Measurements from ENCODE around the gene CCDC60.

The CCDC60 gene

DNA sequence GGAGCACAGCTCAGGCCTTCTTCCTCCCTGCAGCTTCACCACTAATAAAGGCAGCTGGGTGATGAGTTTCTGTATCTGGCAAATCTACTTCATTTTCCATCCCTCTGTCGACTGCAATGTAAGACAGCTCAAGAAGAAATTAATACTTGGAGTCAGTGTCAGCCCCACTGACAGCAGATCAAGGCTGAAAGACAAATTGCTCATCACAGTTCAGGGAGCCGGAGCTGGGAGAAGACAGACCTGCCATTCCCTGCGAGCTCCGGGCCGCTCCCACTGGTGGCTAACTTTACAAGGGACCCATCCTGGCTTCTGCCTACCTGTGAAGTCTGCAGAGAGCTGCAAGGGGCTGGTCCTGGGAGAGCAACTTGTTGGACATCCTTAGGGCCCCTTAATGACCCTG lies 49.8 kb downstream of the CCDC60 start:
- no peak for DNase-seq

DNA sequence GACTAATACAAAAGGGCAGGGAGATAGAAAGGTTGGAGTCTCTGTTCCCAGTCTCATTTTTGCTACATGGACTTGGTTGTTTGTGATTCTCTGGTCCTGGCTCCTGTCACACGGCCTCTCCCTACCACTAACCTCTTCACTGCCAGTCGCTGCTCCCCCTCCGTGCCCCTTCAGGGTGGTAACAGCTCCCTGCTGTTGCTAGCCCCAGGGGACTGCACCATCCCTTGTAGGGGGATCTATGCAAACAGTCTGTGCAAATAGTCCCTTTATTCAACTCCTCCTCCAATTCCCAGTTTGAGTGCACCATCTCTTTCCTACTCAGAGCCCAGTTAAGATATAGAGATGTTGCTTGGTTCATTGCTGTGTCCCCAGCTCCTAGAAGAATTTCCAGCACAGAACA lies 51.1 kb downstream of the CCDC60 start:
- no peak for DNase-seq

- DNase-seq = no peak
Measured at GRCh38 chr12:119389687-119390086, 55.2 kb downstream of the CCDC60 start.

GRCh38 chr12:119391673-119392072 lies 57.1 kb downstream of the CCDC60 start:
- no peak for DNase-seq

DNA sequence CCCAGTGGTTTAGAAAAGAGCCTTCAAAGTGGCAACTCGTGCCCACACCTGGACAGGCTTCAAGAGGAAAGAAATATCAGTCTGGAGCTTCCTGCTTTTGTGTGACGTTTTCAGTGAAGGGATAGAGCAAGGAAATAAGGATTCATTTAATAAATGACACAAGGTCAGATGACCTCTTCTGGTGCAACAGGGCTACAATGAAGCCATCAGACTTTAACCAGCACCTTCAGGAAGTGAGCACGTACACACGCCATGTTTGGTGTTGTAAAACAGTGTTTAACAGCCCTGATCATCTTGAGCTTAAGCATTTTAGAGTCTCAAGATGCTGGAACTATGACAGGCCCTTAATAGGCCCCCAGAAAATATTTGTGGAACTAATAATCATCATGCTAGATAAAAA lies 59.1 kb downstream of the CCDC60 start:
- DNase-seq = no peak

DNA sequence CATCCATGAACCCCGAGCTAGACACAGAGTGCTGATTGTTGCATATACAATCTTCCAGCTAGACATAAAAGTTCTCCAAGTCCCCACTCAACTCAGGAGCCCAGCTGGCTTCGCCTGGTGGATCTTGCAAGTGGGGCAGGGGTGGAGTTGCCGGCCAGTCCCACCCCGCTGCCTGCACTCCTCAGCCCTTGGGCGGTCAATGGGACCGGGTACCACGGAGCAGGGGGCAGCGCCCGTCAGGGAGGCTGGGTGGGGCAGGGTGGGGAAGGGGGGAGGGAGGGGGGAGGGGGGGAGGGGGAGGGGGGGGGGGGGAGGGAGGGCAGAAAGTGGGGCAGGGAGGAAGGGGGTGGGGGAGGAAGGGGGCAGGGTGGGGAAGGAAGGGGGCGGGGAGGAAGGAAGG lies 63.0 kb downstream of the CCDC60 start:
- DNase-seq = no peak

GRCh38 chr12:119398190-119398589 lies 63.7 kb downstream of the CCDC60 start:
- DNase-seq = no peak

- DNase-seq = no peak
Measured at GRCh38 chr12:119399301-119399700, 64.8 kb downstream of the CCDC60 start.

GRCh38 chr12:119406308-119406707 lies 71.8 kb downstream of the CCDC60 start:
- no peak for DNase-seq

DNA sequence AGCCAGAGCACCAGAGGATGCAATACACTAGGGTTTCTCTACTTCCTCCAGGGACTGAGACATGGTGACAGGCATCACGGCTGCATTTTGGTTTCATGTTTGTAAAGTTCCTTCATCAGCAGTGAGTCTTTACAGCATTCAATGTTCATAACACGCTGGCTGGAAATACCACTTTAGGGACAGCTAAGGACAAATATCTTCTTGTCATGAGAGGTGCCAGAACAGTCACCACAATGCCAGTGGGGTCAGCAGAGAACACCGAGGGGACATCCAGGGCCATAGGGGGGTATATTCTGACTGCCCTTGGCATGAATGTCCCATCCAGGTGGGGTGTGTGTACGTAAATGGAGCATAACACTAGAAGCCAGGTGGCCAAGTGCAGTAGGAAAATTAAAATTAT lies 72.3 kb downstream of the CCDC60 start:
- no peak for DNase-seq

GRCh38 chr12:119409043-119409442 lies 74.5 kb downstream of the CCDC60 start:
- DNase-seq = no peak

DNA sequence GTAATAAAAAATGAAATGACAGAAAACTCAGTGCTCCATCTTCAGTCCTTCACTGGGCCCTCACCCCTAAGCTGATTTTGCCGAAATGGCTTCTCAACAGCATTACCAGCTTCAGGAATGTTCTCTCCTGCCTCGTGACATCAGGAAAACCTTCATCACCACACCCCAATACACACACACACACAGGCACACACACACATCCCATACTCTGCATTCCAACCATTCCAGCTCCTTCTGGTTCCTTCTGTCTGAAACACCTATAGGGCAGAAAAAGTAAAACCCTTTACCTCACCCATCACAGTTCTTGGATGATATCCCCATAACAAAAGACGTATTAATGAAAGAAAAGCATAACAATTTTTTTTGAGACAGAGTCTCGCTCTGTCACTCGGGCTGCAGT lies 75.9 kb downstream of the CCDC60 start:
- no peak for DNase-seq

GRCh38 chr12:119412306-119412705 lies 77.8 kb downstream of the CCDC60 start:
- no peak for DNase-seq

DNA sequence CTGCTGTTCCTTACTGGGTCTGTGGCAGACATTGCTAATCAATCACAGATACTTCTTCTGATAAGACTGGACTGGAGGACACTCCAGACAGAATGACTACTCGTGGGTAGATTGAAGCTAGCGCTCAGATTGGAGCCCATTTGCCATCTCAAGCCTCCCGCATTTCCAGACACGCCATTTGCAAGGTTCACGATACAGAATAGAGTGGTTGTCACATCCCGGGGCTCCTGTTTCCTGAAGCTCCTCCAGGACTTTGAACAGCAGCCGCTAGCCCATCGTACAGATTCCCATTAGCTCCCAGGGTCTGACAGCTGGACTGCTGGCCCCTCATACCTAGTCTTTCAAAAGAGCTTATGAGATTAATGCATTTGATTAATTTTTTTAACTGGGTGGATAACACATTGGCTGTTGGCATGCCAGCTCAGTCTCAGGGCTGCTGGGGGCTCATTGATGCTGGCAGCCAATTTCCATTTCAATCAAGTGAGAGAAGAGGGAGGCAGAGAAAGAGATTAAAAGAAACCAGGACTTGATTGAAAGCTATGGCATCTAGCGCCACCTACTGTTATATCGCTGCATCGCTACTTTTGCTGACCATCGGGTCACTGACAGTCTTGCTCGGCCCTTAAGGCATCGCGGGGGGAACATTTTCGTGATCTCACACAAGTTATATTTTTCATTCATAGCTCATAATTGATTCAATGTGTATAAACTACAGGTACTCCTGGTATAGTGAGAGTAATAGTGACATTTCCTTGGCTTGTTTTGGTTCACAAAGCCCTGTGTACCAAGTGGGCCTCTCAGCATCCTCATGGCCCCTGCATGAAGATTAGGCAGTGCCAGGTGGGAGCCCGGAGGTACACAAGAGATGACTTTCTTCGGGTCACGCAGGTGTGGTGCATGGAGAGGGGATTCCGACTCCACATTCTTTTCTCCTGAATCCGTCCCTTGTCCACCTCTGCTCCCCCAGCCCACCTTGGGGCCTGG lies 78.6 kb downstream of the CCDC60 start:
- peak in 48 of 51 donors; percentile 3 to 79 (median 34) for DNase-seq

DNA sequence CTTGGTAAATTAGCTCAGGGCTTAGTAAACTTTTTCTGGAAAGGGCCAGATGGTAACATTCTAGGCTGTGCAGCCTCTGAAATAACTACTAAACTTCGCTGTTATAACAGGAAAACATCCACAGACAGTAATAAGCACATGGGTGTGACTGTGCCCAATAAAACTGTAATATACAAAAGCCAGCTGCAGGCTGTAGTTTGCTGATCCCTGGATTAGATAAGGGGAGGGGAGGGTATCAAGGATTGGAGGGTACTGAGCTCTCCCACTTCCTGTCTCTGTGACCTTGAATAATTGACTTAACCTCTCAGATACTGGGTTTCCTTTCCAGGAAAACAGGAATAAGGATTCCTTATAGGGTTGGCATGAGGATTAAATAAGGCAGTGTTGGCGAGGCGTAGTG lies 81.2 kb downstream of the CCDC60 start:
- DNase-seq = no peak

DNA sequence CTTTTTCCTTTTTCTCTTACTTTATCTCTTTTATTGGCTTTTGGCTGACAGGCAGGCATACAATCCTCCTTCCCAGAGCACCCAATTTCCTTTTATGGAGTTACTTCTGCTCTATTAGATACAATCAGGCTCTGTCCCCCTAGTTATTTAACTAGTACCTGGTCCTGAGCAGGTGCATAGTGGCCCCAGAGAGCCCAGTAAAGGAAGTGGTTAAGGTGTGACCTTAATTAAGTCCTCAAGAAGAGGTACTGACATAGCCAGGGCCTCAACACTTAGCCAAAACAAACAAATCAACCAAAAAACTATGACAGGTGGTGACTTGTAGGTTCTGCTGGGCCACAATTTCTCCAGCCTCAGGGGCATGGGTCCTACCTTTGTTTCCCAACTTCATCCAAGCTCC lies 82.9 kb downstream of the CCDC60 start:
- DNase-seq = no peak

DNA sequence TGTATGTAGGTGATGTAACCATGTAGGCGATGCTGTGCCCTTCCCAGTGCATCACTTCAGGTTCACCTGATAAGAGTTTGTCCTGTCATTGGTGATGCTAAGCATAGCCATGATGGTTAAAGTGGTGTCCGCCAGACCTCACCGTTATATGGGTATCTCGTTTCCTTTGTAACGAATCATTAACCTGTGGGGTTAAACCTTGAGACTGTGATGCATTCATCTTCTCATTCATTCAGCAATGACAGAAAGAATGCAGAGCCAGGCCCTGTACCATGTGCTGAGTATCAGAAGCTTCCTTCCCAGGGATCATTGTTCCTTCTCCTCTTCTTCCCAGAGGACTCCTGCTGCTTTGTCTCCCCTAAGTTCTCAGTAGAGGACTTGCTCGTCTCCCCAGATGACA lies 84.9 kb downstream of the CCDC60 start:
- DNase-seq = no peak

GRCh38 chr12:119423285-119423684 lies 88.8 kb downstream of the CCDC60 start:
- no peak for DNase-seq

DNA sequence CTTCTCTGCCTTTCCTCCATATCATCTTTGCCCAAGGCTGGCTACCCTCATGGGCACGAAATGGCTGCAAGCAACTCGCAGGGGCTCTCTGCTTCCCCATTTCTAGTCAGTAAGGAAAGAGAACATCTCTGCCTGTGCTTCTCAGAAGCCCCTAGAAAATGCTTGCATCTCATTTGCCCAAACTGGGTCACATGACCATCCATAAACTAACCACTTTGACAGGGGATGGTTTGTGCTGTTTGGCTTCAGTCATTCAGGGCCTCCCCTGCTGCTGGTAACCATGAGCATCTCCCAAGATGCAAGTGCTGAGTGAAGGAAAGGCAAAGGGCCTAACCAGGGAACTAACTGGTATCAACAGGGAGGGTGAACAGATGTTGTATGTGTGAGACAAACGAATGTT lies 91.1 kb downstream of the CCDC60 start:
- DNase-seq = no peak

DNA sequence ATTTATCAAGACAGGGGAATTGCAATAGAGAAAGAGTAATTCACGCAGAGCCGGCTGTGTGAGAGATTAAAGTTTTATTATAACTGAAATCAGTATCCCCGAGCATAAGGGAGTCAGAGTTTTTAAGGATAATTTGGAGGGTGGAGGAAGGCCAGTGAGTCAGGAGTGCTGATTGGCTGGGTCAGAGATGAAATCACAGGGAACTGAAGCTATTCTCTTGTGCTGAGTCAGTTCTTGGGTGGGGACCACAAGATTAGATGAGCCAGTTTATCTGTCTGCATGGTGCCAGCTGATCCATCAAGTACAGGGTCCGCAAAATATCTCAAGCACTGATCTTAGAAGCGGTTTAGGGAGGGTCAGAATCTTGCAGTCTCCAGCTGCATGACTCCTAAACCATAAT lies 96.6 kb downstream of the CCDC60 start:
- no peak for DNase-seq

DNA sequence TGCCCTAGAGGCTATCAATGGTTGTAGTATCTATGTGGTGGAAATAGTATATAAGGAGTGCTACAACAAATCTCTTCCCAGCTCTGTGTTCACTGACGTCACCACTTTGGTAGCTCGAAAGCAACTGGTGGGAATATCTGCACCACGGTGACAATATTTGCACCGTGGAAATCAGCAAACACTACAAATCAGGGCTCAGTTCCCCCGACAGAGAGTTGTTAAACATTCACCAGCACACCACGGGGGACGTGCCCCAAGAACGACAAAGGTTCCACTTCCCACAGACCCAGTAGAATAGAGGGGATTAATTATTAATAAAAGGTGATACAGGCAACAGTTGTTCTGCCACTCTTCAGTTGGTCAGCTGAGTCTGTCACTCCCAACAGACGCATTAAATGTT lies 98.4 kb downstream of the CCDC60 start:
- DNase-seq = no peak

DNA sequence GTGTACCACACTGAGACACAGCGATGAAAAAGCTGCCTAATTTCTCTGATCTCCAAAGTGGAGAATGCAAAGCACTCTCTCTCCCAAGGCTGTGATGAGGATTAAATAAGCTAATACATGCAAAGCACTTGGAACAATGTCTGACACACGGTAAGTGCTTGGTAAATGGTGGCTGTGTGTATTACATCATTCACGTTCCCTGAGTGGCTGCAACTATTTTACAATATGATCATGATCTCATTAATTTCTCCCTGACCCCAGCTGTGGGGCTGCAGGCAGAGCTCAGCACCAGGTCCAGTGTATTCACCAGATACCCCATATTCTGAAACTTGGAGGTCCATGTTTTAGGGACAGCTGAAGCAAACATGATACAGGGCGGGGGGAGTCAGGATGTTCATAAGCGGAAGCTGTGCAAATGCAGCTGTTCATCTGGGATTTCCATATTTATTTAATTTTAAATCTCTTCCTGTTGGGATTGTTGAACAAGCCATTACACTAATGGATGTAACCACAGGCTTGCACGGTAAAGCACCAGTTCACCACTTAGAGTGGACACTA lies 106.4 kb downstream of the CCDC60 start:
- no peak for DNase-seq

- peak in 18 of 51 donors; percentile 0 to 43 (median 6) for DNase-seq
Measured at GRCh38 chr12:119444462-119445044, 110.0 kb downstream of the CCDC60 start.
